Activated T-helper 2 cell treated with anti-CD3 and anti-CD28 coated beads, Interferon-gamma antibody, Interleukin-2, Interleukin-4, amounts not matched to agents 10 μg/mL and 5 μg/mL and 100 μg/mL, durations not matched to agents 14 hours and 24 hours and 36 hours (primary cell): ENCODE results near the gene PI4KA. TPM values are rescaled to one million over a fixed set of nuclear protein-coding genes. Genes with fewer than 3 reads are reported as not detected.
"Not testable (repeated sequence)": the region's sequence is repeated elsewhere in the genome, so short reads cannot be mapped to it uniquely, and the experiment has no call there.

Experiments
- DNase-seq: peaks from one replicate; pipeline ENCODE4 v3.0.0; 2021; ENCODE audit warnings: low spot score
- H3K27ac Mint-ChIP-seq: one replicate; pipeline ENCODE4 v1.8.0; 2021; ENCODE audit warnings: mixed read lengths
- H3K27me3 Mint-ChIP-seq: one replicate; pipeline ENCODE4 v1.8.0; 2021; ENCODE audit warnings: low read depth, mixed read lengths
- H3K36me3 Mint-ChIP-seq: one replicate; pipeline ENCODE4 v1.8.0; 2021; ENCODE audit warnings: low read depth, mixed read lengths
- H3K4me1 Mint-ChIP-seq: one replicate; pipeline ENCODE4 v1.8.0; 2021; ENCODE audit warnings: low read depth, mixed read lengths
- H3K4me3 Mint-ChIP-seq: one replicate; pipeline ENCODE4 v1.8.0; 2021; ENCODE audit warnings: low read depth, mild to moderate bottlenecking, moderate library complexity, mixed read lengths
- H3K9me3 Mint-ChIP-seq: one replicate; pipeline ENCODE4 v1.8.0; 2021; ENCODE audit warnings: mixed read lengths
- intact Hi-C: fragments of 100-400 bp; cut with micrococcal nuclease; formaldehyde crosslinking; loops from one replicate; pipeline ENCODE4 v1.15.1; 2023
- total RNA-seq: library from RNA; stranded (reverse); gene quantifications from 2 replicates; pipeline ENCODE4 v1.2.3, GENCODE V29; 2022

The PI4KA gene
- total RNA-seq, 1 donor from 2014 or later: 73.4 TPM

DNA sequence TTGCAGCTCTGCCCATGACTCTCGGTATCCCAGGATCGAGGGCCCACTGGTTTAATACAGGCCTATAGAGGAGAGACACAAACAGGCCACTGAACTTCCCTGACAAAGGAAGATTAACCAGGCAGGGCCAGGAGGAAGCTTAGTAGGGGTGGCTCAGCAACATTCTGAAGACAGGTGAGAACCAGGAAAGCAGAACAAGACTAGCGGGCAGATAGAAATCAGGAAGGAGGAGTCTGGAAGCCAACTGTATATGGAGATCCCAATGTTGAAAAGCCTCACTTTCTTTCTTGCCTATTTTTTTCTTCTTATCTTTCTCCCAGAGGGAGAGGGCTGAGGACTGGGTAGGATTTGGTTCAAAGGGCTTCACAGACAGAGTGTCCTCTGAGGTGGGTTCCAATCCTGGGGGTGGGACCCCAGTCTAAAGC lies 5.4 kb downstream of the PI4KA start:
- Mint-ChIP-seq H3K4me1 (peaks cover 20% of the 10 kb centered on the region), H3K27ac (no peak overlapping the region), H3K4me3 (no peak overlapping the region), H3K27me3 (no peaks in the 10 kb centered on the region), H3K36me3 (no peaks in the 10 kb centered on the region), H3K9me3 (no peaks in the 10 kb centered on the region)
- no peak for DNase-seq
- intact Hi-C loops: loop anchor here (10.0 kb wide), 1 partner anchor 68 kb away; no protein-coding TSS in a partner anchor

DNA sequence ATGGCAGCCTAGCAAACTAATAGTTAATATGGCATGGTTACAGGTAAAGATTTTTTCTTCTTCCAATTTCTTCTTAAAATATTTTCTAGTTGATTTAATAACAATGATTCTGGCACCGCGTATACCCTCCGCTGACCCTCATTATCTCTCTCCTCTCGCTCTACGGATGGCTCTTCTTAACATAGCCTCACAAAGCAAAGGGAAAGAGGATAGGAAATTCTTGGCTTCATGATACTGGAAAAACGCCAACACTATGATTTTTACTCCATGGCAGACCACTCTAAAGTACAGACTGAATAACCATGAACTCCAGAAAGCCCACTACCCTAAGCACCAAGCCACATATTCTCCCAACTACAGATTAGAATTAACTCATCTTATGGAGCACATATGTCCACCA lies 6.1 kb downstream of the PI4KA start:
- intact Hi-C loops: loop anchor here (10.0 kb wide), 1 partner anchor 68 kb away; no protein-coding TSS in a partner anchor
- no peak overlapping the region for H3K4me3 Mint-ChIP-seq
- no peak overlapping the region for H3K27ac Mint-ChIP-seq
- no peaks in the 10 kb centered on the region for H3K27me3 Mint-ChIP-seq
- peaks cover 16% of the 10 kb centered on the region for H3K4me1 Mint-ChIP-seq
- H3K36me3 Mint-ChIP-seq: no peaks in the 10 kb centered on the region
- H3K9me3 Mint-ChIP-seq: no peaks in the 10 kb centered on the region
- no peak for DNase-seq

DNA sequence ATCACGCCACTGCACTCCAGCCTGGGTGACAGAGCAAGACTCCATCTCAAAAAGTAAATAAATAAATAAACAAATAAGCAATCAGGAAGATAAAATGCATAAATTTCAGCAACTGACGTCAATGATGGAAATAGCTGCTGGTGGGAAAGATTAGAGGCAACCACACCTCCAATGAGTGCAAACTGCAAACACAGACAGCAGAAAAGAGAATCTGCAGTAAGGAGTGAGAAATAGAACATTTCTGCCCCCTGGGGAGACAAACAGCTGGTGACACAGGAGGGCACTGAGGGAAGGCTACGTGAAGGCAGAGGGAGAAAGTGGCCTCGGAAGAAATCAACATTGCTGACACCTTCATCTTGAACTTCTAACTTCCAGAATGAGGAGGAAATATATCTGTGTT lies 6.5 kb downstream of the PI4KA start:
- no peak for DNase-seq
- H3K4me3 Mint-ChIP-seq: no peak overlapping the region
- intact Hi-C loops: loop anchor here (10.0 kb wide), 1 partner anchor 67 kb away; no protein-coding TSS in a partner anchor
- no peaks in the 10 kb centered on the region for H3K9me3 Mint-ChIP-seq
- peaks cover 12% of the 10 kb centered on the region for H3K4me1 Mint-ChIP-seq
- H3K27me3 Mint-ChIP-seq: no peaks in the 10 kb centered on the region
- no peaks in the 10 kb centered on the region for H3K36me3 Mint-ChIP-seq
- H3K27ac Mint-ChIP-seq: no peak overlapping the region

DNA sequence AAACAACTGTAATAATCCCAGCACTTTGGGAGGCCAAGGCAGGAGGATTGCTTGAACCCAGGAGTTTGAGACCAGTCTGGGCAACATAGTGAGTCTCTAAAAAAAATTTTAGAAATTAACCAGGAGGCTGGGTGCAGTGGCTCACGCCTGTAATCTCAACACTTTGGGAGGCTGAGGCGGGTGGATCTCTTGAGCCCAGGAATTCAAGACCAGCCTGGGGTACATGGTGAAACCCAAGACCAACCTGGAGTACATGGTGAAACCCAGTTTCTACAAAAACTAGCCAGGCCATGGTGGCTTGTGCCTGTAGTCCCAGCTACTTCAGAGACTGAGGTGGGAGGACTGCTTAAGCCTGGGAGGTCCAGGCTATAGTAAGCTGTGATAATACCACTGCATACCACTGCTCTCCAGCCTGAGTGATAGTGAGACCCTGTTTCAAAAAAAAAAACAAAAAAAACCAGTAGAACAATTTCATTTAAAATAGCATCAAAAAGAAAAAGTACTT lies 11.2 kb downstream of the PI4KA start:
- no peaks in the 10 kb centered on the region for H3K9me3 Mint-ChIP-seq
- no peak overlapping the region for H3K4me3 Mint-ChIP-seq
- H3K4me1 Mint-ChIP-seq: peaks cover 4% of the 10 kb centered on the region
- no peaks in the 10 kb centered on the region for H3K36me3 Mint-ChIP-seq
- no peak overlapping the region for H3K27ac Mint-ChIP-seq
- DNase-seq: no peak
- intact Hi-C loops: no loop called here
- H3K27me3 Mint-ChIP-seq: no peaks in the 10 kb centered on the region

DNA sequence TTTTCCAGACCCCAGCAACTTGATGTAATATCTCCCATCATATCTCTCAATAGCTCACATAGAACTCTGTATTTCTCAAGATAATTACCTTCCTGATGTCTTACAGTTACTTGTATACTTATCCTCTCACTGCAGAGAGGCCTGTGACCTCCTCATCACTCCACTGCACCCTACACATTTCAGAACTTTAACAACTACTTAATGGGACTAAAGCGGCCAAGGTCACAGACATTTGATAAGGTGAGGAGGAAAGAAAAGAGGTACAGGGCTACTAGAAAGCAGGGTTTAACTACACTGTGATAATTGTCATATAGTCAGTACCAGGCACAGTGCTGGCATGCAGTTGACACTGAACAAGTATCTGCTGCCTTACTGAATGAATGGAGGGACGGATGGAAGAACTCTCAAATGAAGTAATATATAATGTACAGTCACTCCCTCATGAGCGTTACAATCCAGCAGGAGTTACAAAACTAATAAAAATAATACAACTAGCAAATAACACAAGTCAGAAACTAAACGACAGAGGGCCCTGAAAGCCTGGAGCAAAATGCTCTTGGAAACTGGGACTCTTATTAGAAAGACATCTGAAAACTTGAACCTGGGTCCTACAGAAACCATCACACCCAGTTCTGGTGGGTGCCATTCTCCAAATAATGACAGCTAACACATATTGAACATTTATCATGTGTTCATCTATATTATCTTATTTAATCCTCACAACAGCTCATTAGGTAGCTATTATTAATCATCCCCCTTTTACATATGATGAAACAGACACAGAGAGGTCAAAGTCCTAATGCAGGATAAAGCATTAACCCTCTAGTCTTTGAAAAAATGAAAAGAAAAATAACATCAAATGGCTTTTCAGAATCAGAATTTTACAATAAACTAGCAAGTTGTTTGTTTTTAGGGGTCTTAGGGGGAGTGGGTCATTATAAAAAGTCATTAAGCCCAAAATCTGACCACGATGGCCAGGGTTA lies 14.3 kb downstream of the PI4KA start:
- Mint-ChIP-seq H3K4me1 (peaks cover 20% of the 10 kb centered on the region), H3K4me3 (no peak overlapping the region), H3K27me3 (no peaks in the 10 kb centered on the region), H3K36me3 (no peaks in the 10 kb centered on the region), H3K9me3 (no peaks in the 10 kb centered on the region), H3K27ac (no peak overlapping the region)
- DNase-seq: no peak
- intact Hi-C loops: no loop called here

DNA sequence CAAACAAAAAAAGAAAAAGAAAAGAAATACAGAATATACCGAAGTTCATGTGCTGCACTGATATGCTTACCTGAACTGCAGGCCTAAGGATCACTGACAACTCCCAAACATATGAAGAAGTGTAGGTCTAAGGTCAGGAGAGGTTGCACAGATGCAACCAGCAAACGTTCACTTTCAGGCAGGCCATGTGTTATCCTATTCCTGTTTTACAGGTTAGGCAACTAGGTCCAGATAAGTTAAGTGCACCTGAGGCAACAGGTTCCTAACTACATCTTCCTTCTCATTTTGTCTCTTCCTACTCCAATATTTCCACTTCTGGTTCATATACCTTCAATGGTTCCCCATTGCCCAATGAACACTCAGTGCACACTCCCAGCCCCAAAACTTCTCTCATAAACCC lies 15.1 kb downstream of the PI4KA start:
- H3K4me1 Mint-ChIP-seq: peaks cover 20% of the 10 kb centered on the region
- H3K27ac Mint-ChIP-seq: no peak overlapping the region
- H3K4me3 Mint-ChIP-seq: no peak overlapping the region
- H3K27me3 Mint-ChIP-seq: no peaks in the 10 kb centered on the region
- DNase-seq: no peak
- intact Hi-C loops: no loop called here
- H3K36me3 Mint-ChIP-seq: no peaks in the 10 kb centered on the region
- H3K9me3 Mint-ChIP-seq: no peaks in the 10 kb centered on the region

DNA sequence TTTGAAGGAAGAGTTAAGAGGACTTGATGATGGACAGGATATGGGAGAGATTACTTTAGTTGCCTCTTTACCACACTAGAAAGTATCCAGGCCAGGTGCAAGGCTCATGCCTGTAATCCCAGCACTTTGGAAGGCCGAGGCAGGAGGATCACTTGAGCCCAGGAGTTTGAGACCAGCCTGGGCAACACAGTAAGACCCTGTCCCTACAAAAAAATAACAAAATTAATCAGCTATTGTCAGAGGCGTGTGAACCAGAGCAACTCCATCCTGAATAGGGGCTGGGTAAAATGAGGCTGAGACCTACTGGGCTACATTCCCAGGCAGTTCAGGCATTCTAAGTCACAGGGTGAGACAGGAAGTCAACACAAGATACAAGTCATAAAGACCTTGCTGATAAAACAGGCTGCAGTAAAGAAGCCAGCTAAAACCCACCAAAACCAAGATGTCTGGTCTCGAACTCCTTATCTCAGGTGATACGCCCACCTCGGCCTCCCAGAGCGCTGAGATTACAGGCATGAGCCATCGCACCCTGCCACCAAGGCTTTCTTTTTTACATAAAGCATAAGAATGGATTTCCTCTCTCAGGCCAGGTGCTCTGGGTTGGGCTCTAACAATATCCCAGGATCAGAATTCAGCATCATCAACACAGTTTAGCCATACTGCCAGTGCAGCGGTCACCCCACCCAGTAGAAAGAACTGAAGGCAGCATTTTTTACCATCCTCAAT lies 17.8 kb downstream of the PI4KA start:
- Mint-ChIP-seq H3K4me1 (peaks cover 19% of the 10 kb centered on the region), H3K27ac (no peak overlapping the region), H3K4me3 (no peak overlapping the region), H3K9me3 (no peaks in the 10 kb centered on the region), H3K27me3 (no peaks in the 10 kb centered on the region), H3K36me3 (no peaks in the 10 kb centered on the region)
- no peak for DNase-seq
- intact Hi-C loops: no loop called here

DNA sequence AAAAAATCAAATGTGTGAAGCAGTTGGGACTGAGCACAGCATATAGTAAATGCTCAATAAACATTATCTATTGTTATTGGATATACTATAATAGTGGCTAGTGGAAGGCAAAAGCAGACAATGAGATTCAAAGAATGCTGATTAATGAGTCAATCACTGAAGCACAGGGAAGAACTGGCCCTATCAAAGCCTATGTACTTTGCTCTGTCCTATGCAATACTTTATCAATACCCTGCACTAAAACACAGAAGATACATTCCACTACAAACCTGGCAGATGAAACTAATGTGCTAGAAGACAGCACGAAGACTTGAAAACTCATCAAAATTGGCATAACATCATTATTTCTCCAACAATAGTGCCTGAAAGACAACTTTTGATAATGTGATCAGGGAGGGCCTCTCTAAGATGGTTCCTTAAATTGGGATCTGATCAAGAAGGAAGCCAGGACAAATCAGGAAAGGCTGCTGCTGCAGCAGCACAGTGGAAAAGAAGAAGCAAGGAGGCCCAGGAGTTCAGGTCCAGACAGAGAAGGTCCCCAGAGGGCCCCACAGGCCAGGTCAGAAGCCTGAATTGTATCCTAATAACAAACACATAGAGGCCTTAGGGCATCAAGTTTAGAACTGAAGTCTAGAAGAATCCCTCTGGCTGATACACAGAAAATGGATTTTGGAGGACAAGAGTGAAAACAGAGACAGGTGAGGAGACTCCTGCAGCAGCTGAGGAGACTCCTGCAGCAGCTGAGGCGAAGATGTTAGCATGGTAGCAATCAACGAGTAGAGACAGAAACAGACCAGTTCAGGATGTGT lies 18.6 kb downstream of the PI4KA start:
- intact Hi-C loops: no loop called here
- Mint-ChIP-seq H3K27me3 (no peaks in the 10 kb centered on the region), H3K27ac (no peak overlapping the region), H3K4me3 (no peak overlapping the region), H3K36me3 (no peaks in the 10 kb centered on the region), H3K9me3 (no peaks in the 10 kb centered on the region), H3K4me1 (peaks cover 19% of the 10 kb centered on the region)
- no peak for DNase-seq

DNA sequence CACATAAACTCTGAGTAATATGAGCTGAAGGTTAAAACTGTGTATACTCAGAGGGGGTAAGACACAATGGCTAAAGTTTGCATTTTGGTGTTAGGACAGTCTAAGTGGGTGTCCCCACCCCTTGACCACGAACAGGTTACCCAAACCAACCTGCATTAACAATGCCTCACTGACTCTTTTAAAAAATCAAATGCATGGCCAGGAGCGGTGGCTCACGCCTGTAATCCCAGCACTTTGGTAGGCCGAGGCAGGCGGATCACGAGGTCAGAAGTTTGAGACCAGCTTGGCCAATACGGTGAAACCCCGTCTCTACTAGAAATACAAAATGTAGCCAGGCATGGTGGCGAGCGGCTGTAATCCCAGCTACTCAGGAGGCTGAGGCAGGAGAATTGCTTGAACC lies 19.3 kb downstream of the PI4KA start:
- H3K4me3 Mint-ChIP-seq, H3K9me3 Mint-ChIP-seq, H3K27ac Mint-ChIP-seq, DNase-seq, H3K27me3 Mint-ChIP-seq, H3K36me3 Mint-ChIP-seq, intact Hi-C loops: not testable (repeated sequence)
- H3K4me1 Mint-ChIP-seq: peaks cover 19% of the 10 kb centered on the region

DNA sequence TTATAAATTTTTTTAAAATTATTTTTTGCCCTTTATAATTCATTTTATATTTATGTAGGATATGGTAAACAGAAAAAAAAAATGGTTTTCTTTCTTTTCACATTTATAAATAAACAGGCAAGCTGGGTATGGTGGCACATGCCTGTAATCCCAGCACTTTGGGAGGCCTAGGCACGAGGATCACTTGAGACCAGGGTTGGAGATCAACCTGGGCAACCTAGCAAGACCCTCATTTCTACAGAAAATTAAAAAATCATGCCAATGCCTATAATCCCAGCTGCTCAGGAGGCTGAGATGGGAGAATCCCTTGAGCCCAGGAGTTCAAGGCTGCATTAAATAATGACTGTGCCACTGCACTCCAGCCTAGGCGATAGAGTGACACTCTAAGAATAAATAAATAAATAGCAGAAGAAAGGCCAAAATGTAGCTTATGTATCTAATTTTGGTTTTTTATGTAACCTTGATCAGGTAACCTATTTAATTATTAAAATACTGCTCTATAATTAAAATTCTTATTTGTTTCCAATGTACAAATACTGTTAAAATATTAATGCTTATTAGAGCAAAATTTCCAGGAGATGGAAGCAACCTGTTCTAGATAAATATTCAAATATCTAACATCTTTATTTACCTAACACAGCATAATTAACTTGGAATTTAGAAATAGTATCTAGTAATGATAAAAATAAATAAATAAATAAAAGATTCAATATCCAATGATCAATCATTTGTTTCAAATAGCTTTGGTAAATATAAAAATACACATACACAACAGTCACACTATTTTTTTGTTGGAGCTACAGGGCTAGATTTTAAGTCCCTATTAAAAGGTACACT lies 21.4 kb downstream of the PI4KA start:
- Mint-ChIP-seq H3K27me3 (no peaks in the 10 kb centered on the region), H3K9me3 (no peaks in the 10 kb centered on the region), H3K4me3 (no peak overlapping the region), H3K36me3 (peaks cover 18% of the 10 kb centered on the region), H3K4me1 (peaks cover 19% of the 10 kb centered on the region), H3K27ac (no peak overlapping the region)
- intact Hi-C loops: no loop called here
- DNase-seq: no peak

DNA sequence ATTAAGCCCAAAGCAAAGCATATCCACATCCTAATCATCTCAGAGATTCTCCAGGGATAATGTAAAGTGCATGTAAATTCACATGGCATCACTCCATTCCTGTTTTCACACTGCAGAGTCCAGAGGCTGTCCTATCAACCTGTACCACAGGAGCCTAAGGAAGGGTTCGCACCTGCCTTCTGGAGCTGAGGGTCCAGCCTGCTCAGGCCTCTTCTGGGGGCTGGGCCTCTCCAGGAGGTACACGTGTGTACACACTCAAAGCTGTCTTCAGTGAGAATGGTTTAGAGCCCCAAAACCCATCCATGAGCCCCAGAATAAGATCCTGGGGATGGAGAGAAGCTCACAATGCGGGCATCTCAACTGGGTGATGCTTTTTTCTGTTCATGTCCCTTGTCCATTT lies 23.9 kb downstream of the PI4KA start:
- Mint-ChIP-seq H3K36me3 (peaks cover 37% of the 10 kb centered on the region), H3K9me3 (no peaks in the 10 kb centered on the region), H3K27me3 (no peaks in the 10 kb centered on the region), H3K4me3 (no peak overlapping the region), H3K27ac (no peak overlapping the region), H3K4me1 (peaks cover 2% of the 10 kb centered on the region)
- DNase-seq: no peak
- intact Hi-C loops: no loop called here

DNA sequence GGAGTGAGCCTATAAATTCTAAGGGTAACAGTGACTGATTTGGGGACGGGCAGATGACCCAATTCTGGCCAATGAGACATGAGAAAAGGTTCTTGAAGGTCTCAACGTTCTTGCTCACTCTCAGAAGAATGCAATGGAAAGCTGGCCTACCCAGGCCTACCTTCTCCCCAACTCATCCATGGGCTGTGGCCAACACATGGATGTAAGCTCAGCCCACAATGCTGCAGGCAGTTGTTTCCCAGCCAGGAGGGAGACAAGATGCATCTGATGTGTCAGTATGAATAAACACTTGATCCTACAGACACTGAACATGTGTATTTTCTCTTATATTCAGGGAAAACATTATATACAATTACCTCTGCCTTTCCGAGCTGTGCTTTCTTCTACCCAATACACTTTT lies 24.4 kb downstream of the PI4KA start:
- peaks cover 42% of the 10 kb centered on the region for H3K36me3 Mint-ChIP-seq
- H3K27ac Mint-ChIP-seq: no peak overlapping the region
- no peaks in the 10 kb centered on the region for H3K27me3 Mint-ChIP-seq
- no peak overlapping the region for H3K4me3 Mint-ChIP-seq
- H3K9me3 Mint-ChIP-seq: no peaks in the 10 kb centered on the region
- intact Hi-C loops: no loop called here
- DNase-seq: no peak
- peaks cover 2% of the 10 kb centered on the region for H3K4me1 Mint-ChIP-seq
